GM04504 (cell line): ENCODE data around the gene AKAP13.

Source experiments
- DNase-seq: peaks from one replicate; pipeline ENCODE4 v3.0.0-alpha.2; 2012; ENCODE audit warnings: low read depth

The AKAP13 gene

GRCh38 chr15:85598718-85599398 lies 218.5 kb downstream of the AKAP13 start:
- no peak for DNase-seq

- no peak for DNase-seq
These were observed 219.6 kb downstream of the AKAP13 start for GRCh38 chr15:85600001-85600400.

- DNase-seq, result no peak
These were observed 222.8 kb downstream of the AKAP13 start for GRCh38 chr15:85603160-85603559.

GRCh38 chr15:85603703-85604102 lies 223.3 kb downstream of the AKAP13 start:
- DNase-seq, result no peak

- DNase-seq, result no peak
These were observed 223.8 kb downstream of the AKAP13 start for GRCh38 chr15:85604194-85604593.

GRCh38 chr15:85606738-85607137 lies 226.3 kb downstream of the AKAP13 start:
- no peak for DNase-seq

GRCh38 chr15:85607141-85607806 lies 226.9 kb downstream of the AKAP13 start:
- no peak for DNase-seq

GRCh38 chr15:85607842-85608241 lies 227.4 kb downstream of the AKAP13 start:
- peak; percentile 75 for DNase-seq

GRCh38 chr15:85609492-85609891 lies 229.1 kb downstream of the AKAP13 start:
- no peak for DNase-seq

- DNase-seq, result no peak
These were observed 231.0 kb downstream of the AKAP13 start for GRCh38 chr15:85611361-85611760.

- DNase-seq, result no peak
These were observed 233.7 kb downstream of the AKAP13 start for GRCh38 chr15:85614059-85614458.

- no peak for DNase-seq
These were observed 235.5 kb downstream of the AKAP13 start for GRCh38 chr15:85615930-85616329.

- no peak for DNase-seq
These were observed 236.2 kb downstream of the AKAP13 start for GRCh38 chr15:85616549-85617110.

GRCh38 chr15:85618228-85618505 lies 237.8 kb downstream of the AKAP13 start:
- DNase-seq, result no peak

- DNase-seq, result peak; percentile 92
These were observed 238.6 kb downstream of the AKAP13 start for GRCh38 chr15:85618956-85619491.

- DNase-seq, result no peak
These were observed 239.7 kb downstream of the AKAP13 start for GRCh38 chr15:85619992-85620689.

- DNase-seq, result peak; percentile 84
These were observed 240.3 kb downstream of the AKAP13 start for GRCh38 chr15:85620690-85621049.

- DNase-seq, result no peak
These were observed 240.7 kb downstream of the AKAP13 start for GRCh38 chr15:85621094-85621493.

- DNase-seq, result no peak
These were observed 241.9 kb downstream of the AKAP13 start for GRCh38 chr15:85622221-85622831.

GRCh38 chr15:85623315-85624049 lies 243.1 kb downstream of the AKAP13 start:
- DNase-seq, result no peak

- no peak for DNase-seq
These were observed 243.9 kb downstream of the AKAP13 start for GRCh38 chr15:85624291-85624801.
